Upper lobe of left lung (tissue), 4 donors: ENCODE results near the gene ACTL6A.

Experiments used
- CTCF ChIP-seq, 6 experiments: fragments of 450-650 bp in 4 of 6; fragments of 200-600 bp in 2 of 6; sonication (generic) in 2 of 6; IDR thresholded peaks; one replicate each; pipeline ENCODE4 v1.5.1; 2016 to 2019; ENCODE audit warnings: antibody characterized with exemption in 6 of 6
- POLR2AphosphoS5 ChIP-seq, 2 donors: sonication (generic); formaldehyde crosslinking; IDR thresholded peaks; one replicate each; pipeline ENCODE4 v1.5.1; 2017; ENCODE audit warnings: antibody characterized with exemption in 2 of 2

GRCh38 chr3:179622023-179622422, 59.3 kb downstream of the ACTL6A start:
- no peak for TF ChIP-seq CTCF (IDR thresholded peaks at IDR 0.05)
- no peak for TF ChIP-seq POLR2AphosphoS5 (IDR thresholded peaks at IDR 0.05)
